ENCODE data around the gene DGAT2.

GRCh38 chr11:75845324-75845723, 76.7 kb downstream of the DGAT2 start:
- TF ChIP-seq, protein P1, sequence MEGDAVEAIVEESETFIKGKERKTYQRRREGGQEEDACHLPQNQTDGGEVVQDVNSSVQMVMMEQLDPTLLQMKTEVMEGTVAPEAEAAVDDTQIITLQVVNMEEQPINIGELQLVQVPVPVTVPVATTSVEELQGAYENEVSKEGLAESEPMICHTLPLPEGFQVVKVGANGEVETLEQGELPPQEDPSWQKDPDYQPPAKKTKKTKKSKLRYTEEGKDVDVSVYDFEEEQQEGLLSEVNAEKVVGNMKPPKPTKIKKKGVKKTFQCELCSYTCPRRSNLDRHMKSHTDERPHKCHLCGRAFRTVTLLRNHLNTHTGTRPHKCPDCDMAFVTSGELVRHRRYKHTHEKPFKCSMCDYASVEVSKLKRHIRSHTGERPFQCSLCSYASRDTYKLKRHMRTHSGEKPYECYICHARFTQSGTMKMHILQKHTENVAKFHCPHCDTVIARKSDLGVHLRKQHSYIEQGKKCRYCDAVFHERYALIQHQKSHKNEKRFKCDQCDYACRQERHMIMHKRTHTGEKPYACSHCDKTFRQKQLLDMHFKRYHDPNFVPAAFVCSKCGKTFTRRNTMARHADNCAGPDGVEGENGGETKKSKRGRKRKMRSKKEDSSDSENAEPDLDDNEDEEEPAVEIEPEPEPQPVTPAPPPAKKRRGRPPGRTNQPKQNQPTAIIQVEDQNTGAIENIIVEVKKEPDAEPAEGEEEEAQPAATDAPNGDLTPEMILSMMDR (IDR thresholded peaks at IDR 0.05), result no peak
- no peak for TF ChIP-seq POLR2A (IDR thresholded peaks at IDR 0.05)

Measured in right lobe of liver (tissue), 4 donors.